ENCODE data around the gene ZNF467.

ZNF467 gene

DNA sequence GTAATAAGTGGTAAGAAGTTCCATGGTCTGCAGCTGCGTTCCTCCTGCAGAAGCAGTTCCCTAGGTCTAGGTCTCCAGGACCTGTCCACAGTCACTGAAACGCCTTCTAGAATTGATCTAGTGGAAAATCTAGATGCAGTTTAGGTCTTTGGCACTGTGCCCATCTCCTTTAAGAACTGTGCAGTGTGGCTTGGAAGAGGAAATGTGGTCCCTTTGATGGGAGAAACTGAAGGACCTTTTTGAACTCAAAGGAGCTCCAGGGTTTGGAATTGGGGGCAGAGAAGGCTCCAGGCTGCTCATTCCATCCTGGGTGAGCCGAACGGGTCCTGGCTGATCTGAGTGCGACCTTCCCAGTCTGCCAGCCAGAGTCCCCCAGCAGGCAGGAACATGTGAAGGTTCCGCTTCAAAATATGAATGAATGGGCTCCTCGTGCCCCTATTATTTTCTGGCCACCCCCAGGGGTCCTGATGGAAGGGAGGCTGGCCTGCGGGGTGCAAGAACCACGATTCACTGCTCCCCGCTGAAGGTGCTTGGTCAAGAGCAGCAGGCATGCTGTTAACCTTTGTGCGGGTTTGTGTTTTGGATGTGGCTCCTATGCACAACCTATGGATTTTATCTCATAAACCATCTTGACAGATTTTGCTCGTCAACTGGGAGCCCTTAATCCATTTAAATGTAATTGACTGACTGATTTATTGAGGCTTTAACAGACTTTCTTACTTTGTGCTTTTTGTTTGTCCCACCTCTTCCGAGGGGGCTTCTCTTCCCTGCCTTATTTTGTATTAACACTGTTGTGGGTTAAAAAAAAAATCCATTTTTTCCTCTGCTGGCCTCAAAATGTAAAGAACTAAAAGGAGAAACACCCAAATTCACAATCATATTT lies 36.7 kb downstream of the ZNF467 start:
- H3K27ac ChIP-seq = no peak overlapping the region
- no peak for TF ChIP-seq ZFX (IDR thresholded peaks at IDR 0.05; ENCODE audit: borderline replicate concordance)
- TF ChIP-seq, protein P1, sequence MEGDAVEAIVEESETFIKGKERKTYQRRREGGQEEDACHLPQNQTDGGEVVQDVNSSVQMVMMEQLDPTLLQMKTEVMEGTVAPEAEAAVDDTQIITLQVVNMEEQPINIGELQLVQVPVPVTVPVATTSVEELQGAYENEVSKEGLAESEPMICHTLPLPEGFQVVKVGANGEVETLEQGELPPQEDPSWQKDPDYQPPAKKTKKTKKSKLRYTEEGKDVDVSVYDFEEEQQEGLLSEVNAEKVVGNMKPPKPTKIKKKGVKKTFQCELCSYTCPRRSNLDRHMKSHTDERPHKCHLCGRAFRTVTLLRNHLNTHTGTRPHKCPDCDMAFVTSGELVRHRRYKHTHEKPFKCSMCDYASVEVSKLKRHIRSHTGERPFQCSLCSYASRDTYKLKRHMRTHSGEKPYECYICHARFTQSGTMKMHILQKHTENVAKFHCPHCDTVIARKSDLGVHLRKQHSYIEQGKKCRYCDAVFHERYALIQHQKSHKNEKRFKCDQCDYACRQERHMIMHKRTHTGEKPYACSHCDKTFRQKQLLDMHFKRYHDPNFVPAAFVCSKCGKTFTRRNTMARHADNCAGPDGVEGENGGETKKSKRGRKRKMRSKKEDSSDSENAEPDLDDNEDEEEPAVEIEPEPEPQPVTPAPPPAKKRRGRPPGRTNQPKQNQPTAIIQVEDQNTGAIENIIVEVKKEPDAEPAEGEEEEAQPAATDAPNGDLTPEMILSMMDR (IDR thresholded peaks at IDR 0.05) = no peak

GRCh38 chr7:149735779-149736477 lies 37.5 kb downstream of the ZNF467 start:
- TF ChIP-seq ZFX (IDR thresholded peaks at IDR 0.05; ENCODE audit: borderline replicate concordance) = no peak
- TF ChIP-seq, protein P1 (IDR thresholded peaks at IDR 0.05) = no peak

DNA sequence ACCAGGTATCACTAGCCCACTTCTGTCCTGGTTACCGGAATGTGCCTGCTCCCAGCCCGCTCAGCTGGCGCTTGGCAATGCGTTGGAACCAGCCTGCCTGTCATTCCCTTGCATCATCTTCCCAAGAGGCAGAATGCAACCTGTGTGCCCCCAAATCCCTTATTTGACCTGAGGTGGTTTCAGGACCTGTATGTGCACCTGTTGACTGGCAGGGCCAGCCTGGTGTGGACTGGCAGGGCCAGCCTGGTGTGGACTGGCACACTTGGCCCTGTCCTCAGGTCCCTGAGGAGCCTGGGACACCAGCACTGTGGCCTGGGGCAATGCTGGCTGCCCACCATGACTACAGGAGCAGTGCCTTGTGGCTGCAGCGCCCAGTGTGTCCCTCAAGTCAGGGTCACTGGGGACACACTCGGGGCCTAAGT lies 38.2 kb downstream of the ZNF467 start:
- TF ChIP-seq ZFX (IDR thresholded peaks at IDR 0.05; ENCODE audit: borderline replicate concordance) = no peak
- TF ChIP-seq, protein P1 (IDR thresholded peaks at IDR 0.05) = no peak
- no peak overlapping the region for H3K27ac ChIP-seq

More at GRCh38 chr7:149735779-149736477, 37.5 kb downstream of the ZNF467 start:
- no peak overlapping the region for H3K27ac ChIP-seq

DNA sequence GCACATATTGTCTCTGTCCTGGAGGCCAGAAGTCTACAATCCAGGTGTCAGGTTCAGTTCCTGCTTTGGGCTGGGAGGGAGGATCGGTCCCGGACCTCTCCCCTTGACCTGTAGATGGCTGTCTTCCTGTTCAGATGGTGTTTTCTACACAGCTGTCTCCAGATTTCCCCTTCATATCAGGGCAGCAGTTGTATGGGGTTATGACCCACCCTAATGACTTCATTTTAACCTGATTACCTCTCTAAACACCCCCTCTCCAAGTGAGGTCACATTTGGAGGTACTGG lies 38.7 kb downstream of the ZNF467 start:
- TF ChIP-seq ZFX (IDR thresholded peaks at IDR 0.05; ENCODE audit: borderline replicate concordance) = no peak
- TF ChIP-seq, protein P1 (IDR thresholded peaks at IDR 0.05) = no peak
- no peak overlapping the region for H3K27ac ChIP-seq

- TF ChIP-seq, protein P1 (IDR thresholded peaks at IDR 0.05) = no peak
- TF ChIP-seq ZFX (IDR thresholded peaks at IDR 0.05; ENCODE audit: borderline replicate concordance) = no peak
- no peak overlapping the region for H3K27ac ChIP-seq
Measured at GRCh38 chr7:149733924-149734790, 39.2 kb downstream of the ZNF467 start.

- H3K27ac ChIP-seq = no peak overlapping the region
- TF ChIP-seq, protein P1 (IDR thresholded peaks at IDR 0.05) = no peak
- no peak for TF ChIP-seq ZFX (IDR thresholded peaks at IDR 0.05; ENCODE audit: borderline replicate concordance)
Measured at GRCh38 chr7:149733131-149733923, 40.1 kb downstream of the ZNF467 start.

Data from 22Rv1 (cell line).